IMR-90 (cell line): ENCODE results near the gene IL6ST. TPM values are rescaled to one million over a fixed set of nuclear protein-coding genes. Genes with fewer than 3 reads are reported as not detected.
"Not testable (repeated sequence)": the region's sequence is repeated elsewhere in the genome, so short reads cannot be mapped to it uniquely, and the experiment has no call there.

Experiments
- ATAC-seq: fragments of 200-7000 bp; cut with Tn5 transposase; 2 replicates; pipeline ENCODE4 v1.9.1; 2020; ENCODE audit warnings: low read depth, mild to moderate bottlenecking, moderate library complexity
- BruUV-seq: library from RNA; stranded (reverse); fragments of 400-500 nt; replicated peaks from 2 replicates; lab custom pipeline; 2021; lab: Mats Ljungman, UMichigan
- CTCF ChIA-PET: fragments of 300-600 bp; formaldehyde crosslinking; extraction: SDS; loops from one replicate; lab custom pipeline; 2021; ENCODE audit warnings: antibody characterized with exemption; lab: Yijun Ruan, JAX
- POLR2A ChIA-PET: fragments of 300-600 bp; sonication (Branson Sonifier 250); formaldehyde crosslinking; loops from one replicate; lab custom pipeline; 2022; ENCODE audit warnings: antibody characterized with exemption; ENCODE audit not compliant: unreplicated experiment; lab: Charles Lee
- DNase-seq: peaks from one replicate; pipeline ENCODE4 v3.0.0; 2013
- H2AFZ ChIP-seq: replicated peaks from 2 replicates; pipeline ENCODE3; 2013; ENCODE audit warnings: low read length, mild to moderate bottlenecking; ENCODE audit not compliant: poor library complexity
- H2AK5ac ChIP-seq: 2 replicates; pipeline ENCODE4 v1.6.1; 2013; ENCODE audit warnings: low read depth, low read length, inconsistent platforms
- H2AK9ac ChIP-seq: replicated peaks from 2 replicates; pipeline ENCODE3; 2013; ENCODE audit warnings: mild to moderate bottlenecking, low read depth, low read length, moderate library complexity; ENCODE audit not compliant: poor library complexity
- H2BK120ac ChIP-seq: 2 replicates; pipeline ENCODE4 v1.6.1; 2013; ENCODE audit warnings: low read depth, low read length, inconsistent platforms
- H2BK15ac ChIP-seq: 3 replicates; pipeline ENCODE4 v1.6.1; 2013; ENCODE audit warnings: low read depth, low read length, inconsistent platforms
- H2BK20ac ChIP-seq: 2 replicates; pipeline ENCODE4 v1.6.1; 2013; ENCODE audit warnings: low read depth, mild to moderate bottlenecking, inconsistent platforms, low read length, moderate library complexity
- H2BK5ac ChIP-seq: 2 replicates; pipeline ENCODE4 v1.6.1; 2013; ENCODE audit warnings: mild to moderate bottlenecking, low read depth, low read length, inconsistent platforms; ENCODE audit not compliant: poor library complexity, severe bottlenecking
- H3K14ac ChIP-seq: replicated peaks from 2 replicates; pipeline ENCODE4 v1.6.1; 2013; ENCODE audit warnings: low read depth, low read length, inconsistent platforms
- H3K18ac ChIP-seq: 2 replicates; pipeline ENCODE4 v1.6.1; 2013; ENCODE audit warnings: low read depth, low read length, control low read depth
- H3K23ac ChIP-seq: 2 replicates; pipeline ENCODE4 v1.6.1; 2013; ENCODE audit warnings: low read depth, low read length, inconsistent platforms
- H3K27ac ChIP-seq: 2 replicates; pipeline ENCODE4 v1.5.1; 2013; ENCODE audit warnings: mild to moderate bottlenecking, control low read depth, low read length; ENCODE audit not compliant: insufficient read depth
- H3K27me3 ChIP-seq: 2 replicates; pipeline ENCODE4 v1.6.1; 2013; ENCODE audit warnings: low read length; ENCODE audit not compliant: control insufficient read depth, insufficient read depth
- H3K36me3 ChIP-seq: 2 replicates; pipeline ENCODE4 v1.6.1; 2013; ENCODE audit warnings: low read length, mixed read lengths; ENCODE audit not compliant: control insufficient read depth, insufficient read depth
- H3K4ac ChIP-seq: 2 replicates; pipeline ENCODE4 v1.6.1; 2013; ENCODE audit warnings: low read depth, low read length, inconsistent platforms
- H3K4me1 ChIP-seq: 2 replicates; pipeline ENCODE4 v1.6.1; 2013; ENCODE audit warnings: low read length, mixed read lengths; ENCODE audit not compliant: control insufficient read depth, insufficient read depth
- H3K4me2 ChIP-seq: 2 replicates; pipeline ENCODE4 v1.6.1; 2013; ENCODE audit warnings: low read depth, mild to moderate bottlenecking, control low read depth, low read length, moderate library complexity
- H3K4me3 ChIP-seq: 2 replicates; pipeline ENCODE4 v1.5.1; 2013; ENCODE audit warnings: low read depth, mild to moderate bottlenecking, control low read depth, low read length, moderate library complexity; ENCODE audit not compliant: insufficient read depth
- H3K56ac ChIP-seq: 2 replicates; pipeline ENCODE4 v1.6.1; 2013; ENCODE audit warnings: low read length, inconsistent platforms; ENCODE audit not compliant: insufficient read depth; ENCODE audit errors: extremely low read depth
- H3K79me1 ChIP-seq, 2 experiments: 2 replicates each; pipeline ENCODE4 v1.6.1; 2013; ENCODE audit warnings: low read length in 2 of 2, inconsistent platforms in 1 of 2, low read depth in 1 of 2
- H3K9ac ChIP-seq: 2 replicates; pipeline ENCODE4 v1.6.1; 2013; ENCODE audit warnings: low read depth, low read length, control low read depth
- H3K9me1 ChIP-seq: 2 replicates; pipeline ENCODE4 v1.6.1; 2013; ENCODE audit warnings: low read length, inconsistent platforms; ENCODE audit not compliant: insufficient read depth
- H3K9me3 ChIP-seq: 2 replicates; pipeline ENCODE4 v1.6.1; 2013; ENCODE audit warnings: low read length; ENCODE audit not compliant: control insufficient read depth, insufficient read depth
- H4K20me1 ChIP-seq: 2 replicates; pipeline ENCODE4 v1.6.1; 2013; ENCODE audit warnings: low read length, inconsistent platforms; ENCODE audit not compliant: insufficient read depth
- H4K5ac ChIP-seq: 2 replicates; pipeline ENCODE4 v1.6.1; 2013; ENCODE audit warnings: mild to moderate bottlenecking, low read depth, low read length, control low read depth
- H4K8ac ChIP-seq, 2 experiments: 2 replicates each; pipeline ENCODE4 v1.6.1; 2013; ENCODE audit warnings: low read depth in 2 of 2, low read length in 2 of 2, control low read depth in 1 of 2, inconsistent platforms in 1 of 2
- H4K91ac ChIP-seq: 2 replicates; pipeline ENCODE4 v1.6.1; 2013; ENCODE audit warnings: low read depth, low read length, inconsistent platforms; ENCODE audit not compliant: insufficient read depth
- MAFK ChIP-seq: IDR thresholded peaks from 2 replicates; pipeline ENCODE4 v1.6.1; 2012; ENCODE audit warnings: low read depth, low read length, improper control_type of control experiment
- NFE2L2 ChIP-seq: fragments of 150-350 bp; IDR thresholded peaks from 2 replicates; pipeline ENCODE4 v1.6.1; 2016; ENCODE audit warnings: low read depth, mild to moderate bottlenecking, low read length
- SMC3 ChIP-seq: fragments of 150-350 bp; IDR thresholded peaks from 2 replicates; pipeline ENCODE4 v1.6.1; 2016; ENCODE audit warnings: low read depth, mild to moderate bottlenecking, antibody characterized with exemption, low read length, moderate library complexity
- WGBS, 2 experiments: methylation state at CpG; one replicate each; pipeline versions ENCODE4 v1.1.5 to v1.1.7; 2013; ENCODE audit warnings: missing lambda C conversion rate in 2 of 2; ENCODE audit not compliant: insufficient read length in 1 of 2; ENCODE audit errors: extremely low coverage in 2 of 2; 5-methylcytosine and 5-hydroxymethylcytosine counted together
- dilution Hi-C: fragments of 300-500 bp; cut with HindIII; formaldehyde crosslinking; loops from one replicate; pipeline ENCODE4 v1.14.3; 2018; ENCODE audit warnings: low sequenced_read_pairs; ENCODE audit not compliant: unreplicated experiment
- in situ Hi-C: fragments of 300-500 bp; cut with MboI; formaldehyde crosslinking; loops from 3 replicates; pipeline ENCODE4 v1.14.3; 2019; ENCODE audit warnings: low sequenced_read_pairs, inconsistent platforms, mixed read lengths
- intact Hi-C: fragments of 100-400 bp; cut with micrococcal nuclease; formaldehyde crosslinking; loops from 2 replicates; pipeline ENCODE4 v1.10.0; 2022
- polyA plus RNA-seq, 3 experiments: library from polyadenylated mRNA; depleted of rRNA; stranded (reverse); fragments of >200 nt; gene quantifications; 2 replicates each; pipeline ENCODE4 v1.2.3, GENCODE V29; 2012; ENCODE audit warnings: low replicate concordance in 1 of 3
- total RNA-seq: library from RNA; depleted of rRNA; stranded (reverse); fragments of >200 nt; gene quantifications from 2 replicates; pipeline ENCODE4 v1.2.3, GENCODE V29; 2012
- TF ChIP-seq, protein P1 (sequence below): fragments of 150-350 bp; IDR thresholded peaks from 2 replicates; pipeline ENCODE4 v1.6.1; 2017; ENCODE audit warnings: mild to moderate bottlenecking, antibody characterized with exemption, low read length, low read depth

The IL6ST gene
- total and polyA plus RNA-seq, 2 of the 4 experiments (the other 2 are of a cell fraction) = 90.6 to 506 TPM

DNA sequence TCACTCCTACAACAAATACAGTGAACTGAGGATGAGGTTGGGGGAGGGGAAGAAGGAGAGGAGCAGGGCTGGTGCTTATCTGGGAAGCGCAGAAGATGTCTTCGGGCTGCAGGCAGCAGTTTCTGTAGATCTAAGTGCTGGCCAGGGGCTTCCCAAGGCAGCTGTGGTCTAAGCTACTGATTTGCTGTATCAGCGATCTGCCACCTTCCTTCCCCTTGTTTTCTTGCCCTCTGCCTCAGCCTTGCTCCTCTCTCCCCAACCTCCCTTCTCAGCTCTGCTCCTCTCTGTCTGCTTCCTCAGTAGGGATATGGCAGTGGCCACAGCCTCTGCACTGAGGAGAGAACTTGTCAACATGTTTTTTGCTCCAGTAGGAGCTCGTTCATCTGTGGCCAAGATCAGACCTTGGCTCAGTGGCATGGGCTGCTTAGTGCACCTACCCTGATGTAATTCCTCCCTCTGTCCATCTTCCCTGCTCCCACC lies 42.8 kb upstream of the IL6ST start:
- no peak for ATAC-seq
- CTCF ChIA-PET = interaction anchor here (0.6 kb wide), 1 partner anchor 32 kb away, joined by 3 read pairs; no protein-coding TSS in a partner anchor

DNA sequence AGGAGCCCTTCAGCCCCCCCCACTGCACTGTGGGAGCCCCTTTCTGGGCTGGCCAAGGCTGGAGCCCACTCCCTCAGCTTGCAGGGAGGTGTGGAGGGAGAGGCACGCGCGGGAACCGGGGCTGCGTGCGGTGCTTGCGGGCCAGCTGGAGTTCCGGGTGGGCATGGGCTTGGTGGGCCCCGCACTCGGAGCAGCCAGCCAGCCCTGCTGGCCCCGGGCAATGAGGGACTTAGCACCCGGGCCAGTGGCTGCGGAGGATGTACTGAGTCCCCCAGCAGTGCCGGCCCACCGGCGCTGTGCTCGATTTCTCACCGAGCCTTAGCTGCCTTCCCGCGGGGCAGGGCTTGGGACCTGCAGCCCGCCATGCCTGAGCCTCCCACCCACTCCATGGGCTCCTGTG lies 40.6 kb upstream of the IL6ST start:
- H3K14ac ChIP-seq, H3K27ac ChIP-seq, dilution Hi-C loops, H3K23ac ChIP-seq, H2BK5ac ChIP-seq, H4K91ac ChIP-seq, H3K9me3 ChIP-seq, H2AFZ ChIP-seq, H4K20me1 ChIP-seq, intact Hi-C loops, H2AK9ac ChIP-seq, DNase-seq, H3K79me1 ChIP-seq, ATAC-seq, H3K4ac ChIP-seq, in situ Hi-C loops, H3K4me1 ChIP-seq, BruUV-seq, H3K9ac ChIP-seq, CTCF ChIA-PET, H3K56ac ChIP-seq, H4K5ac ChIP-seq, H3K18ac ChIP-seq, H3K27me3 ChIP-seq, H3K9me1 ChIP-seq, H2AK5ac ChIP-seq, H3K4me2 ChIP-seq, H2BK120ac ChIP-seq, H4K8ac ChIP-seq, H2BK20ac ChIP-seq, H2BK15ac ChIP-seq, H3K4me3 ChIP-seq, H3K36me3 ChIP-seq: not testable (repeated sequence)
- POLR2A ChIA-PET = interaction anchor here (0.7 kb wide), 1 partner anchor 16 kb away, joined by 4 read pairs; no protein-coding TSS in a partner anchor
- WGBS, 2 experiments = no CpG with 5 or more reads among the region's 21 CpGs

More for the DNA sequence above, 42.8 kb upstream of the IL6ST start:
- Histone ChIP-seq H4K5ac (no peak overlapping the region), H3K4me3 (no peak overlapping the region), H3K14ac (peak overlapping the region; percentile 52; the same call in 1 of the 2 replicates), H3K4ac (peak overlapping the region; percentile 26), H3K9ac (no peak overlapping the region), H3K9me3 (no peaks in the 10 kb centered on the region), H4K8ac (peak overlapping the region; percentile 47 to 74; a peak in 2 of 4 replicates), H3K79me1 (no peaks in the 10 kb centered on the region; a peak in 1 of 4 replicates), H3K9me1 (peaks cover 6% of the 10 kb centered on the region), H2BK5ac (no peak overlapping the region), H3K36me3 (no peaks in the 10 kb centered on the region), H4K20me1 (no peaks in the 10 kb centered on the region), H3K4me2 (no peak overlapping the region), H3K27ac (no peak overlapping the region), H2BK20ac (peak overlapping the region; percentile 57; the same call in 1 of the 2 replicates), H2BK120ac (peak overlapping the region; percentile 20; the same call in 1 of the 2 replicates), H4K91ac (no peak overlapping the region; the same call in 1 of the 2 replicates), H2BK15ac (peak overlapping the region; percentile 88; the same call in 2 of the 3 replicates), H3K56ac (no peak overlapping the region), H2AK9ac (peak overlapping the region; percentile 34), H2AK5ac (peak overlapping the region; percentile 54), H3K18ac (no peak overlapping the region), H3K27me3 (no peaks in the 10 kb centered on the region), H3K4me1 (0 out of 2 replicates have a peak, but pooled peaks cover 2% of the 10 kb centered on the region), H2AFZ (peak overlapping the region; percentile 38), H3K23ac (peak overlapping the region; percentile 12; the same call in 1 of the 2 replicates)
- no peak for DNase-seq
- no TSS peak for BruUV-seq
- intact Hi-C loops = no loop called here
- WGBS, 2 experiments = 40% methylated on average over 1 of the region's 4 CpGs; no CpG with 5 or more reads in 1 of the 2 experiments
- POLR2A ChIA-PET = no interaction called here
- in situ Hi-C loops = no loop called here
- dilution Hi-C loops = no loop called here
- no peak for TF ChIP-seq NFE2L2
- TF ChIP-seq, protein P1, sequence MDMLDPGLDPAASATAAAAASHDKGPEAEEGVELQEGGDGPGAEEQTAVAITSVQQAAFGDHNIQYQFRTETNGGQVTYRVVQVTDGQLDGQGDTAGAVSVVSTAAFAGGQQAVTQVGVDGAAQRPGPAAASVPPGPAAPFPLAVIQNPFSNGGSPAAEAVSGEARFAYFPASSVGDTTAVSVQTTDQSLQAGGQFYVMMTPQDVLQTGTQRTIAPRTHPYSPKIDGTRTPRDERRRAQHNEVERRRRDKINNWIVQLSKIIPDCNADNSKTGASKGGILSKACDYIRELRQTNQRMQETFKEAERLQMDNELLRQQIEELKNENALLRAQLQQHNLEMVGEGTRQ = no peak
- no peak for TF ChIP-seq SMC3
- peak; percentile 76 for TF ChIP-seq MAFK
